B cell (primary cell): ENCODE results near the gene KIF16B. TPM values are rescaled to one million over a fixed set of nuclear protein-coding genes. Genes with fewer than 3 reads are reported as not detected.

Source experiments
- ATAC-seq: fragments of 200-7000 bp; cut with Tn5 transposase; one replicate; pipeline ENCODE4 v1.10.0; 2021; ENCODE audit warnings: low read depth, mild to moderate bottlenecking, moderate number of reproducible peaks, moderate library complexity
- CTCF ChIA-PET: fragments of 350-600 bp; sonication (Branson Sonifier 250); formaldehyde crosslinking; loops from one replicate; lab custom pipeline; 2021; ENCODE audit warnings: antibody characterized with exemption, inconsistent platforms; lab: Charles Lee
- POLR2A ChIA-PET: fragments of 350-600 bp; sonication (Branson Sonifier 250); formaldehyde crosslinking; loops from one replicate; lab custom pipeline; 2021; ENCODE audit warnings: antibody characterized with exemption; lab: Charles Lee
- DNase-seq: peaks from one replicate; pipeline ENCODE4 v3.0.0; 2013
- H2AFZ ChIP-seq: 2 replicates; pipeline ENCODE4 v1.6.1; 2012; ENCODE audit warnings: mild to moderate bottlenecking, low read depth, low read length; ENCODE audit not compliant: insufficient read depth, poor library complexity, severe bottlenecking
- H3K27ac ChIP-seq, 2 donors: 1 replicate in 1 of 2; 2 replicates in 1 of 2; pipeline ENCODE4 v1.5.1; 2012 to 2013; ENCODE audit warnings: low read length in 2 of 2, mild to moderate bottlenecking in 2 of 2, moderate library complexity in 1 of 2
- H3K27me3 ChIP-seq, 4 experiments: fragments of 200-600 bp in 1 of 4; sonication (generic) in 1 of 4; replicated peaks in 1 of 4; 1 replicate in 2 of 4; 2 replicates in 2 of 4; pipeline versions ENCODE4 v1.6.1 to v1.7.0; 2013 to 2016; ENCODE audit warnings: low read length in 3 of 4, mild to moderate bottlenecking in 2 of 4, mixed read lengths in 1 of 4, moderate library complexity in 1 of 4; ENCODE audit not compliant: insufficient read depth in 4 of 4, control insufficient read depth in 3 of 4; ENCODE audit errors: control extremely low read depth in 1 of 4
- H3K36me3 ChIP-seq, 2 experiments: replicated peaks in 1 of 2; 1 replicate in 1 of 2; 2 replicates in 1 of 2; pipeline versions ENCODE4 v1.6.1 to v1.7.1; 2013; ENCODE audit warnings: low read length in 1 of 2; ENCODE audit not compliant: insufficient read depth in 2 of 2, control insufficient read depth in 1 of 2; ENCODE audit errors: control extremely low read depth in 1 of 2, extremely low read depth in 1 of 2
- H3K4me1 ChIP-seq, 2 donors: fragments of 200-600 bp in 1 of 2; sonication (generic) in 1 of 2; 1 replicate in 1 of 2; 2 replicates in 1 of 2; pipeline versions ENCODE4 v1.5.1 to v1.6.1; 2013 to 2017; ENCODE audit warnings: low read length in 2 of 2; ENCODE audit not compliant: control insufficient read depth in 2 of 2, insufficient read depth in 2 of 2
- H3K4me2 ChIP-seq: replicated peaks from 2 replicates; pipeline ENCODE3; 2012; ENCODE audit warnings: mild to moderate bottlenecking, low read depth, low read length; ENCODE audit not compliant: poor library complexity, severe bottlenecking
- H3K4me3 ChIP-seq, 5 experiments: fragments of 200-600 bp in 1 of 5; sonication (generic) in 1 of 5; 1 replicate in 3 of 5; 2 replicates in 2 of 5; pipeline versions ENCODE4 v1.5.1 to v1.7.0; 2011 to 2016; ENCODE audit warnings: low read length in 4 of 5, mild to moderate bottlenecking in 4 of 5, low read depth in 2 of 5, control low read depth in 1 of 5, moderate library complexity in 1 of 5; ENCODE audit not compliant: insufficient read depth in 1 of 5; ENCODE audit errors: control extremely low read depth in 1 of 5, extremely low read depth in 1 of 5
- H3K79me2 ChIP-seq: fragments of 200-600 bp; sonication (generic); one replicate; pipeline ENCODE4 v1.6.0; 2016; ENCODE audit warnings: low read length; ENCODE audit not compliant: control insufficient read depth, insufficient read depth
- H3K9ac ChIP-seq: fragments of 200-600 bp; sonication (generic); 2 replicates; pipeline ENCODE4 v1.6.1; 2017; ENCODE audit warnings: mild to moderate bottlenecking, low read length, moderate library complexity
- H3K9me3 ChIP-seq, 3 donors: one replicate each; pipeline versions ENCODE4 v1.6.1 to v1.7.1; 2013; ENCODE audit warnings: low read length in 2 of 3; ENCODE audit not compliant: control insufficient read depth in 2 of 3, insufficient read depth in 1 of 3; ENCODE audit errors: control extremely low read depth in 1 of 3
- H4K20me1 ChIP-seq: 2 replicates; pipeline ENCODE4 v1.6.0; 2012; ENCODE audit warnings: mild to moderate bottlenecking, low read length; ENCODE audit not compliant: insufficient read depth, control insufficient read depth, poor library complexity, severe bottlenecking
- H3K27ac Mint-ChIP-seq: one replicate; pipeline ENCODE4 v1.8.0; 2021; ENCODE audit warnings: mixed read lengths
- H3K27me3 Mint-ChIP-seq: one replicate; pipeline ENCODE4 v1.8.0; 2021; ENCODE audit warnings: mixed read lengths
- H3K4me1 Mint-ChIP-seq: one replicate; pipeline ENCODE4 v1.8.0; 2021; ENCODE audit warnings: mixed read lengths
- H3K4me3 Mint-ChIP-seq: one replicate; pipeline ENCODE4 v1.8.0; 2021; ENCODE audit warnings: mixed read lengths
- H3K9me3 Mint-ChIP-seq: one replicate; pipeline ENCODE4 v1.8.0; 2022; ENCODE audit warnings: mixed read lengths; ENCODE audit not compliant: insufficient read depth
- EZH2 ChIP-seq: IDR thresholded peaks from 2 replicates; pipeline ENCODE4 v1.6.1; 2012; ENCODE audit warnings: borderline replicate concordance, low read depth, mild to moderate bottlenecking, moderate library complexity, low read length; ENCODE audit not compliant: insufficient read depth, poor library complexity, severe bottlenecking
- WGBS: methylation state at CpG from one replicate; pipeline ENCODE4 v1.1.5; 2013; ENCODE audit warnings: missing lambda C conversion rate; ENCODE audit not compliant: insufficient coverage; 5-methylcytosine and 5-hydroxymethylcytosine counted together
- intact Hi-C: fragments of 100-400 bp; cut with micrococcal nuclease; formaldehyde crosslinking; loops from one replicate; pipeline ENCODE4 v1.10.0; 2022
- polyA plus RNA-seq: library from polyadenylated mRNA; depleted of rRNA; stranded (reverse); fragments of >200 nt; gene quantifications from 2 replicates; pipeline ENCODE4 v1.2.3, GENCODE V29; 2012
- total RNA-seq, 2 donors: library from RNA; stranded (reverse); fragments of 120-200 nt in 1 of 2; gene quantifications; 1 replicate in 1 of 2; 2 replicates in 1 of 2; pipeline versions ENCODE4 v1.2.3 to v1.2.4, GENCODE V29; 2013 to 2022
- TF ChIP-seq, protein P1 (sequence below): fragments of 200-600 bp; IDR thresholded peaks from one replicate; pipeline ENCODE4 v1.8.0; 2022; ENCODE audit warnings: antibody characterized with exemption, mild to moderate bottlenecking

KIF16B gene
- total and polyA plus RNA-seq, 2 donors (not counting 1 experiment from before 2014, with no cell fraction given), result 4.5 to 13.0 TPM

DNA sequence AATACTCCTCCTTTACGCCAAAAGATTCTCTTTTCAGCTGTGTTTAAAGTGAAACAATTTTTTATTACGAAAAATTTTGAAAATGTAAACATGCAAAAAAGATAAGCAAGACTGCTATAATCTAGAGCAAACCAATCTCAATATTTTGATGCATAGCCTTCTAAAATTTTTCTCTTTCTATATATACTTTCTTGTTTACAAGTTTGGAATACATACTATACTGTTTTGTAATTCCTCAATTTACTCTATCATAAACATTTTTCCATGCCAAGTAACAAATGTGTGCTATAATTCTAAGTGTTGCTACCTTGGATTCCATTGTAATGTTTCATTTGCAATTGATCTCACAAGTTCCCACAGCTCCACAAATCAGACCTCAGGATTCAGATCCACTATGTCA is 43.1 kb upstream of the KIF16B start:
- Histone ChIP-seq H3K27me3 (peaks cover 0 to 8% (median 0%) of the 10 kb centered on the region in 4 experiments), H3K9ac (no peak overlapping the region), H3K4me1 (no peaks in the 10 kb centered on the region), H3K79me2 (no peaks in the 10 kb centered on the region), H3K27ac (no peak overlapping the region), H3K4me3 (no peak overlapping the region), H3K9me3 (peaks cover 1 to 12% (median 3%) of the 10 kb centered on the region in 3 donors), H3K36me3 (no peaks in the 10 kb centered on the region), H2AFZ (no peak overlapping the region), H3K4me2 (no peak overlapping the region), H4K20me1 (no peaks in the 10 kb centered on the region)
- no peak overlapping the region for H3K4me3 Mint-ChIP-seq
- peaks cover 5% of the 10 kb centered on the region for H3K9me3 Mint-ChIP-seq
- DNase-seq (no peak), ATAC-seq (no peak)
- H3K27me3 Mint-ChIP-seq, result peaks cover 25% of the 10 kb centered on the region
- no peak for TF ChIP-seq EZH2
- TF ChIP-seq, protein P1, sequence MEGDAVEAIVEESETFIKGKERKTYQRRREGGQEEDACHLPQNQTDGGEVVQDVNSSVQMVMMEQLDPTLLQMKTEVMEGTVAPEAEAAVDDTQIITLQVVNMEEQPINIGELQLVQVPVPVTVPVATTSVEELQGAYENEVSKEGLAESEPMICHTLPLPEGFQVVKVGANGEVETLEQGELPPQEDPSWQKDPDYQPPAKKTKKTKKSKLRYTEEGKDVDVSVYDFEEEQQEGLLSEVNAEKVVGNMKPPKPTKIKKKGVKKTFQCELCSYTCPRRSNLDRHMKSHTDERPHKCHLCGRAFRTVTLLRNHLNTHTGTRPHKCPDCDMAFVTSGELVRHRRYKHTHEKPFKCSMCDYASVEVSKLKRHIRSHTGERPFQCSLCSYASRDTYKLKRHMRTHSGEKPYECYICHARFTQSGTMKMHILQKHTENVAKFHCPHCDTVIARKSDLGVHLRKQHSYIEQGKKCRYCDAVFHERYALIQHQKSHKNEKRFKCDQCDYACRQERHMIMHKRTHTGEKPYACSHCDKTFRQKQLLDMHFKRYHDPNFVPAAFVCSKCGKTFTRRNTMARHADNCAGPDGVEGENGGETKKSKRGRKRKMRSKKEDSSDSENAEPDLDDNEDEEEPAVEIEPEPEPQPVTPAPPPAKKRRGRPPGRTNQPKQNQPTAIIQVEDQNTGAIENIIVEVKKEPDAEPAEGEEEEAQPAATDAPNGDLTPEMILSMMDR, result no peak
- ChIA-PET POLR2A (no interaction called here), CTCF (no interaction called here)
- H3K27ac Mint-ChIP-seq, result no peak overlapping the region
- H3K4me1 Mint-ChIP-seq, result no peaks in the 10 kb centered on the region
- intact Hi-C loops, result no loop called here
- WGBS, result no CpG with 5 or more reads among the region's 2 CpGs

- Mint-ChIP-seq H3K27me3 (peaks cover 21% of the 10 kb centered on the region), H3K4me1 (no peaks in the 10 kb centered on the region), H3K9me3 (peaks cover 5% of the 10 kb centered on the region), H3K4me3 (no peak overlapping the region), H3K27ac (no peak overlapping the region)
- Histone ChIP-seq H3K27me3 (peaks cover 0 to 8% (median 0%) of the 10 kb centered on the region in 4 experiments), H3K4me2 (no peak overlapping the region), H3K4me1 (no peaks in the 10 kb centered on the region), H3K36me3 (no peaks in the 10 kb centered on the region), H3K4me3 (no peak overlapping the region), H3K79me2 (no peaks in the 10 kb centered on the region), H3K9ac (no peak overlapping the region), H3K27ac (no peak overlapping the region), H2AFZ (no peak overlapping the region), H3K9me3 (peaks cover 1 to 12% (median 3%) of the 10 kb centered on the region in 3 donors), H4K20me1 (no peaks in the 10 kb centered on the region)
- ChIA-PET POLR2A (no interaction called here), CTCF (no interaction called here)
- intact Hi-C loops, result no loop called here
- ATAC-seq, result no peak
- TF ChIP-seq, protein P1, result no peak
- no peak for TF ChIP-seq EZH2
- WGBS, result 86% methylated on average over 5 of the region's 7 CpGs
- DNase-seq, result no peak
These were observed 42.0 kb upstream of the KIF16B start for GRCh38 chr20:16615199-16615598.
